HEK293 (cell line): ENCODE data around the gene KIF18B.

ENCODE experiments used
- CTCF ChIP-seq: fragments of 450-650 bp; formaldehyde crosslinking; IDR thresholded peaks from 2 replicates; pipeline ENCODE4 v1.5.1; 2016; ENCODE audit warnings: missing biosample characterization, missing genetic modification characterization
- GLIS2 ChIP-seq: fragments of 450-650 bp; formaldehyde crosslinking; IDR thresholded peaks from 2 replicates; pipeline ENCODE4 v1.5.1; 2016; ENCODE audit warnings: missing biosample characterization, missing genetic modification characterization
- IKZF3 ChIP-seq: fragments of 450-650 bp; IDR thresholded peaks from 2 replicates; pipeline ENCODE4 v1.5.0; 2018; ENCODE audit warnings: missing biosample characterization, mild to moderate bottlenecking, missing genetic modification characterization, moderate library complexity
- KLF1 ChIP-seq: fragments of 450-650 bp; formaldehyde crosslinking; IDR thresholded peaks from 2 replicates; pipeline ENCODE4 v1.5.1; 2016; ENCODE audit warnings: missing biosample characterization, missing genetic modification characterization
- PRDM10 ChIP-seq: fragments of 450-650 bp; formaldehyde crosslinking; IDR thresholded peaks from 2 replicates; pipeline ENCODE4 v1.5.1; 2016; ENCODE audit warnings: missing biosample characterization, missing genetic modification characterization
- SP2 ChIP-seq: fragments of 450-650 bp; formaldehyde crosslinking; IDR thresholded peaks from 2 replicates; pipeline ENCODE4 v1.5.1; 2016; ENCODE audit warnings: missing biosample characterization, missing genetic modification characterization
- ZBTB17 ChIP-seq: fragments of 450-650 bp; formaldehyde crosslinking; IDR thresholded peaks from 2 replicates; pipeline ENCODE4 v1.5.1; 2016; ENCODE audit warnings: missing biosample characterization, missing genetic modification characterization
- ZIC2 ChIP-seq: fragments of 450-650 bp; formaldehyde crosslinking; IDR thresholded peaks from 2 replicates; pipeline ENCODE4 v1.5.1; 2016; ENCODE audit warnings: missing biosample characterization, missing genetic modification characterization
- ZNF112 ChIP-seq: fragments of 450-650 bp; formaldehyde crosslinking; IDR thresholded peaks from 2 replicates; pipeline ENCODE4 v1.5.0; 2017; ENCODE audit warnings: missing biosample characterization, missing genetic modification characterization
- ZNF138 ChIP-seq: fragments of 450-650 bp; formaldehyde crosslinking; IDR thresholded peaks from 2 replicates; pipeline ENCODE4 v1.5.1; 2016; ENCODE audit warnings: missing biosample characterization, missing genetic modification characterization, borderline replicate concordance
- ZNF223 ChIP-seq: fragments of 450-650 bp; formaldehyde crosslinking; IDR thresholded peaks from 2 replicates; pipeline ENCODE4 v1.5.1; 2016; ENCODE audit warnings: missing biosample characterization, missing genetic modification characterization
- ZNF23 ChIP-seq: fragments of 450-650 bp; formaldehyde crosslinking; IDR thresholded peaks from 2 replicates; pipeline ENCODE4 v1.5.1; 2016; ENCODE audit warnings: missing biosample characterization, missing genetic modification characterization, borderline replicate concordance
- ZNF239 ChIP-seq: fragments of 450-650 bp; formaldehyde crosslinking; IDR thresholded peaks from 2 replicates; pipeline ENCODE4 v1.5.1; 2016; ENCODE audit warnings: missing biosample characterization, missing genetic modification characterization
- ZNF266 ChIP-seq: fragments of 450-650 bp; formaldehyde crosslinking; IDR thresholded peaks from 2 replicates; pipeline ENCODE4 v1.5.1; 2016; ENCODE audit warnings: missing biosample characterization, missing genetic modification characterization, low read depth
- ZNF302 ChIP-seq: fragments of 450-650 bp; formaldehyde crosslinking; IDR thresholded peaks from 2 replicates; pipeline ENCODE4 v1.5.1; 2016; ENCODE audit warnings: missing biosample characterization, missing genetic modification characterization, low read depth
- ZNF366 ChIP-seq: fragments of 450-650 bp; formaldehyde crosslinking; conservative IDR thresholded peaks from 2 replicates; pipeline ENCODE4 v1.5.1; 2016; ENCODE audit warnings: missing biosample characterization, missing genetic modification characterization
- ZNF596 ChIP-seq: fragments of 450-650 bp; IDR thresholded peaks from 2 replicates; pipeline ENCODE4 v1.5.0; 2018; ENCODE audit warnings: missing biosample characterization, mild to moderate bottlenecking, missing genetic modification characterization, moderate library complexity
- ZNF624 ChIP-seq: fragments of 450-650 bp; formaldehyde crosslinking; IDR thresholded peaks from 2 replicates; pipeline ENCODE4 v1.5.1; 2017; ENCODE audit warnings: missing biosample characterization, missing genetic modification characterization
- ZNF654 ChIP-seq: fragments of 450-650 bp; formaldehyde crosslinking; IDR thresholded peaks from 2 replicates; pipeline ENCODE4 v1.5.1; 2016; ENCODE audit warnings: low read depth, missing biosample characterization, missing genetic modification characterization
- ZNF707 ChIP-seq: fragments of 450-650 bp; formaldehyde crosslinking; IDR thresholded peaks from 2 replicates; pipeline ENCODE4 v1.5.1; 2016; ENCODE audit warnings: missing biosample characterization, missing genetic modification characterization
- ZNF76 ChIP-seq: fragments of 450-650 bp; formaldehyde crosslinking; IDR thresholded peaks from 2 replicates; pipeline ENCODE4; 2016; ENCODE audit warnings: low read depth, missing biosample characterization, missing genetic modification characterization, borderline replicate concordance
- ZNF776 ChIP-seq: fragments of 450-650 bp; formaldehyde crosslinking; IDR thresholded peaks from 2 replicates; pipeline ENCODE4 v1.5.0; 2017; ENCODE audit warnings: missing biosample characterization, missing genetic modification characterization, borderline replicate concordance
- ZNF791 ChIP-seq: fragments of 450-650 bp; formaldehyde crosslinking; IDR thresholded peaks from 2 replicates; pipeline ENCODE4 v1.5.1; 2016; ENCODE audit warnings: missing biosample characterization, missing genetic modification characterization
- TF ChIP-seq, protein P1 (sequence below): fragments of 450-650 bp; formaldehyde crosslinking; IDR thresholded peaks from 2 replicates; pipeline ENCODE4 v1.5.1; 2017; ENCODE audit warnings: missing biosample characterization, missing genetic modification characterization
- TF ChIP-seq, protein P2 (sequence below): fragments of 450-650 bp; formaldehyde crosslinking; IDR thresholded peaks from 2 replicates; pipeline ENCODE4 v1.5.1; 2017; ENCODE audit warnings: missing biosample characterization, missing genetic modification characterization
- TF ChIP-seq, protein P3 (sequence below): fragments of 450-650 bp; formaldehyde crosslinking; IDR thresholded peaks from 2 replicates; pipeline ENCODE4 v1.5.1; 2016; ENCODE audit warnings: missing biosample characterization, missing genetic modification characterization

KIF18B gene

GRCh38 chr17:44919885-44920564 is 27.5 kb downstream of the KIF18B start (continued):
- no peak for TF ChIP-seq ZNF239
- TF ChIP-seq IKZF3 (tag by site-specific recombination): no peak
- no peak for TF ChIP-seq KLF1
- no peak for TF ChIP-seq ZNF366
- no peak for TF ChIP-seq ZNF112
- no peak for TF ChIP-seq ZNF302 (tag by site-specific recombination)
- no peak for TF ChIP-seq PRDM10 (tag by site-specific recombination)
- TF ChIP-seq GLIS2 (tag by site-specific recombination): no peak
- TF ChIP-seq ZIC2 (tag by site-specific recombination): peak; percentile 28; the same call in 1 of the 2 replicates
- no peak for TF ChIP-seq ZNF624
- TF ChIP-seq, protein P1, sequence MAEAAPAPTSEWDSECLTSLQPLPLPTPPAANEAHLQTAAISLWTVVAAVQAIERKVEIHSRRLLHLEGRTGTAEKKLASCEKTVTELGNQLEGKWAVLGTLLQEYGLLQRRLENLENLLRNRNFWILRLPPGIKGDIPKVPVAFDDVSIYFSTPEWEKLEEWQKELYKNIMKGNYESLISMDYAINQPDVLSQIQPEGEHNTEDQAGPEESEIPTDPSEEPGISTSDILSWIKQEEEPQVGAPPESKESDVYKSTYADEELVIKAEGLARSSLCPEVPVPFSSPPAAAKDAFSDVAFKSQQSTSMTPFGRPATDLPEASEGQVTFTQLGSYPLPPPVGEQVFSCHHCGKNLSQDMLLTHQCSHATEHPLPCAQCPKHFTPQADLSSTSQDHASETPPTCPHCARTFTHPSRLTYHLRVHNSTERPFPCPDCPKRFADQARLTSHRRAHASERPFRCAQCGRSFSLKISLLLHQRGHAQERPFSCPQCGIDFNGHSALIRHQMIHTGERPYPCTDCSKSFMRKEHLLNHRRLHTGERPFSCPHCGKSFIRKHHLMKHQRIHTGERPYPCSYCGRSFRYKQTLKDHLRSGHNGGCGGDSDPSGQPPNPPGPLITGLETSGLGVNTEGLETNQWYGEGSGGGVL (tag by site-specific recombination): no peak
- TF ChIP-seq SP2 (tag by site-specific recombination): no peak
- no peak for TF ChIP-seq ZNF266 (tag by site-specific recombination)
- 0 out of 2 replicates have a peak, but pooled peaks have one; percentile 13 for TF ChIP-seq ZBTB17
- TF ChIP-seq, protein P2, sequence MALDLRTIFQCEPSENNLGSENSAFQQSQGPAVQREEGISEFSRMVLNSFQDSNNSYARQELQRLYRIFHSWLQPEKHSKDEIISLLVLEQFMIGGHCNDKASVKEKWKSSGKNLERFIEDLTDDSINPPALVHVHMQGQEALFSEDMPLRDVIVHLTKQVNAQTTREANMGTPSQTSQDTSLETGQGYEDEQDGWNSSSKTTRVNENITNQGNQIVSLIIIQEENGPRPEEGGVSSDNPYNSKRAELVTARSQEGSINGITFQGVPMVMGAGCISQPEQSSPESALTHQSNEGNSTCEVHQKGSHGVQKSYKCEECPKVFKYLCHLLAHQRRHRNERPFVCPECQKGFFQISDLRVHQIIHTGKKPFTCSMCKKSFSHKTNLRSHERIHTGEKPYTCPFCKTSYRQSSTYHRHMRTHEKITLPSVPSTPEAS (tag by site-specific recombination): no peak
- TF ChIP-seq ZNF223 (tag by site-specific recombination): no peak
- TF ChIP-seq CTCF: peak; percentile 87
- TF ChIP-seq ZNF76 (tag by site-specific recombination): no peak
- no peak for TF ChIP-seq ZNF791 (tag by site-specific recombination)
- TF ChIP-seq ZNF138: no peak
- no peak for TF ChIP-seq ZNF23 (tag by site-specific recombination)
- TF ChIP-seq, protein P3, sequence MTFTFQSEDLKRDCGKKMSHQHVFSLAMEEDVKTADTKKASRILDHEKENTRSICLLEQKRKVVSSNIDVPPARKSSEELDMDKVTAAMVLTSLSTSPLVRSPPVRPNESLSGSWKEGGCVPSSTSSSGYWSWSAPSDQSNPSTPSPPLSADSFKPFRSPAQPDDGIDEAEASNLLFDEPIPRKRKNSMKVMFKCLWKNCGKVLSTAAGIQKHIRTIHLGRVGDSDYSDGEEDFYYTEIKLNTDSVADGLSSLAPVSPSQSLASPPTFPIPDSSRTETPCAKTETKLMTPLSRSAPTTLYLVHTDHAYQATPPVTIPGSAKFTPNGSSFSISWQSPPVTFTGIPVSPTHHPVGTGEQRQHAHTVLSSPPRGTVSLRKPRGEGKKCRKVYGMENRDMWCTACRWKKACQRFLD (tag by site-specific recombination): no peak
- no peak for TF ChIP-seq ZNF707
- no peak for TF ChIP-seq ZNF776
- TF ChIP-seq ZNF596 (tag by site-specific recombination): no peak
- peak; percentile 93 for TF ChIP-seq ZNF654 (tag by site-specific recombination)
